IPS-15b (cell line): ENCODE data around the gene GRM8.
"Not testable (repeated sequence)": the region's sequence is repeated elsewhere in the genome, so short reads cannot be mapped to it uniquely, and the experiment has no call there.

Experiments
- H3K27me3 ChIP-seq: one replicate; pipeline ENCODE4 v1.6.1; 2013; ENCODE audit warnings: low read length; ENCODE audit not compliant: control insufficient read depth, insufficient read depth
- H3K36me3 ChIP-seq: one replicate; pipeline ENCODE4 v1.6.1; 2013; ENCODE audit warnings: low read length; ENCODE audit not compliant: control insufficient read depth, insufficient read depth
- H3K4me1 ChIP-seq: one replicate; pipeline ENCODE4 v1.6.1; 2013; ENCODE audit warnings: mild to moderate bottlenecking, low read length; ENCODE audit not compliant: control insufficient read depth, insufficient read depth
- H3K4me3 ChIP-seq: one replicate; pipeline ENCODE4 v1.5.1; 2013; ENCODE audit warnings: low read depth, low read length
- H3K9ac ChIP-seq: one replicate; pipeline ENCODE4 v1.6.1; 2013; ENCODE audit warnings: low read depth, mild to moderate bottlenecking, low read length
- H3K9me3 ChIP-seq: one replicate; pipeline ENCODE4 v1.6.1; 2013; ENCODE audit warnings: mild to moderate bottlenecking, low read length; ENCODE audit not compliant: control insufficient read depth, insufficient read depth

GRM8 gene

GRCh38 chr7:126682176-126682575 lies 570.6 kb downstream of the GRM8 start:
- Histone ChIP-seq H3K4me3 (no peak overlapping the region), H3K27me3 (no peaks in the 10 kb centered on the region), H3K4me1 (no peaks in the 10 kb centered on the region), H3K36me3 (no peaks in the 10 kb centered on the region), H3K9me3 (no peaks in the 10 kb centered on the region), H3K9ac (no peak overlapping the region)

- H3K9ac ChIP-seq, H3K4me1 ChIP-seq, H3K36me3 ChIP-seq, H3K27me3 ChIP-seq, H3K9me3 ChIP-seq, H3K4me3 ChIP-seq: not testable (repeated sequence)
Measured at GRCh38 chr7:126668762-126669161, 584.0 kb downstream of the GRM8 start.

- no peaks in the 10 kb centered on the region for H3K9me3 ChIP-seq
- no peaks in the 10 kb centered on the region for H3K4me1 ChIP-seq
- H3K9ac ChIP-seq, result no peak overlapping the region
- no peaks in the 10 kb centered on the region for H3K27me3 ChIP-seq
- H3K4me3 ChIP-seq, result no peak overlapping the region
- H3K36me3 ChIP-seq, result no peaks in the 10 kb centered on the region
Measured at GRCh38 chr7:126668367-126668752, 584.4 kb downstream of the GRM8 start.

GRCh38 chr7:126667742-126668366 lies 584.9 kb downstream of the GRM8 start:
- Histone ChIP-seq H3K4me1 (no peaks in the 10 kb centered on the region), H3K4me3 (no peak overlapping the region), H3K9ac (no peak overlapping the region), H3K27me3 (no peaks in the 10 kb centered on the region), H3K9me3 (no peaks in the 10 kb centered on the region), H3K36me3 (no peaks in the 10 kb centered on the region)

GRCh38 chr7:126662856-126663255 lies 589.9 kb downstream of the GRM8 start:
- Histone ChIP-seq H3K36me3 (no peaks in the 10 kb centered on the region), H3K9ac (no peak overlapping the region), H3K9me3 (no peaks in the 10 kb centered on the region), H3K4me3 (no peak overlapping the region), H3K27me3 (no peaks in the 10 kb centered on the region), H3K4me1 (peaks cover 3% of the 10 kb centered on the region)

- Histone ChIP-seq H3K4me1 (peaks cover 3% of the 10 kb centered on the region), H3K4me3 (no peak overlapping the region), H3K9me3 (no peaks in the 10 kb centered on the region), H3K9ac (no peak overlapping the region), H3K27me3 (no peaks in the 10 kb centered on the region), H3K36me3 (no peaks in the 10 kb centered on the region)
Measured at GRCh38 chr7:126659124-126659523, 593.6 kb downstream of the GRM8 start.

DNA sequence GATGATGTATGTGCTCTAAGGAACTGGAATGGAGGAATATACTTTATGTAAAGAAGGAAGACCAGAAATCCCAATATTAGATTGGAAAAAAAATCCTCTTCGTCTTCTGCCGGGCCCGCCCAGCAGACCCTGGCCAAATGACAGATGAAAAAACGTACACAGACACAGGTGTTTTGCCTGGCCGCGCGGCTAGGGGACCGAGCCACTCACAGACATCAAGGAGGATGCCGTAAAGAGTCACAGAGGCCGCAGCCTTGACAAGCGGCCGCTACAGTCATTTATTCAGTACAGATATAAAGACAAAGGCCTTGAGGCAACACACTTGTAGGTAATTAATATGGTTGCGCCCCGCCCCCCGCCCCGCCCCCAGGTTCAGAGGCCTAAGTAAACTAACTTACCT lies 594.1 kb downstream of the GRM8 start:
- H3K9ac ChIP-seq, result no peak overlapping the region
- H3K36me3 ChIP-seq, result no peaks in the 10 kb centered on the region
- no peaks in the 10 kb centered on the region for H3K9me3 ChIP-seq
- H3K4me3 ChIP-seq, result no peak overlapping the region
- no peaks in the 10 kb centered on the region for H3K27me3 ChIP-seq
- peaks cover 3% of the 10 kb centered on the region for H3K4me1 ChIP-seq

GRCh38 chr7:126657599-126658358 lies 595.0 kb downstream of the GRM8 start:
- Histone ChIP-seq H3K27me3 (no peaks in the 10 kb centered on the region), H3K36me3 (no peaks in the 10 kb centered on the region), H3K9ac (no peak overlapping the region), H3K4me1 (peaks cover 3% of the 10 kb centered on the region), H3K4me3 (no peak overlapping the region), H3K9me3 (no peaks in the 10 kb centered on the region)

- peaks cover 3% of the 10 kb centered on the region for H3K4me1 ChIP-seq
- H3K9ac ChIP-seq, result no peak overlapping the region
- no peaks in the 10 kb centered on the region for H3K36me3 ChIP-seq
- no peak overlapping the region for H3K4me3 ChIP-seq
- no peaks in the 10 kb centered on the region for H3K27me3 ChIP-seq
- H3K9me3 ChIP-seq, result no peaks in the 10 kb centered on the region
Measured at GRCh38 chr7:126657137-126657536, 595.6 kb downstream of the GRM8 start.

GRCh38 chr7:126656165-126656564 lies 596.6 kb downstream of the GRM8 start:
- Histone ChIP-seq H3K36me3 (no peaks in the 10 kb centered on the region), H3K27me3 (no peaks in the 10 kb centered on the region), H3K9ac (no peak overlapping the region), H3K4me3 (no peak overlapping the region), H3K9me3 (no peaks in the 10 kb centered on the region), H3K4me1 (peaks cover 3% of the 10 kb centered on the region)

GRCh38 chr7:126637538-126637937 lies 615.2 kb downstream of the GRM8 start:
- H3K36me3 ChIP-seq, result no peaks in the 10 kb centered on the region
- no peak overlapping the region for H3K4me3 ChIP-seq
- no peaks in the 10 kb centered on the region for H3K27me3 ChIP-seq
- no peak overlapping the region for H3K9ac ChIP-seq
- H3K9me3 ChIP-seq, result no peaks in the 10 kb centered on the region
- no peaks in the 10 kb centered on the region for H3K4me1 ChIP-seq

DNA sequence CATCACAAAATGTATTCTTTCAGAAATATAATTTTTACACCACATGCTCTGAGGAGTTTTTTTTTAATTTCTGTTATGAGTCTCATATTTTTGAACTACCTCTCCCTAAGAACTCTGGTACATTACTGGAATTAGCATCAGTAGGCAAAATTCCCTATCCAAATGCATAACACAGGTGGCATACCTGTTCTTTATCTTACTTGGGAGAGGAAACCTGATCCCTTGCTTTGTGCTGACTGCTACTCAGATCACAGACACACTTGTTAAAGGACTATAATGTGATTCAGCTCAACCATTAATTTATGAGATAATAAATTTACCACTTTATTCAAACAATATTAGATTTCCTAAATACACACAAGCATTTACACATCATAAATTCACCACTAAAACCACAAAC lies 617.2 kb downstream of the GRM8 start:
- Histone ChIP-seq H3K4me1 (no peaks in the 10 kb centered on the region), H3K27me3 (no peaks in the 10 kb centered on the region), H3K9me3 (no peaks in the 10 kb centered on the region), H3K9ac (no peak overlapping the region), H3K36me3 (no peaks in the 10 kb centered on the region), H3K4me3 (no peak overlapping the region)
